ENCODE measurements around the gene ATP8A2. TPM values are rescaled to one million over a fixed set of nuclear protein-coding genes. Genes with fewer than 3 reads are reported as not detected.
"Not testable (repeated sequence)": the region's sequence is repeated elsewhere in the genome, so short reads cannot be mapped to it uniquely, and the experiment has no call there.

ATP8A2 gene
- total RNA-seq, 1 experiment from 2014 or later = not detected

DNA sequence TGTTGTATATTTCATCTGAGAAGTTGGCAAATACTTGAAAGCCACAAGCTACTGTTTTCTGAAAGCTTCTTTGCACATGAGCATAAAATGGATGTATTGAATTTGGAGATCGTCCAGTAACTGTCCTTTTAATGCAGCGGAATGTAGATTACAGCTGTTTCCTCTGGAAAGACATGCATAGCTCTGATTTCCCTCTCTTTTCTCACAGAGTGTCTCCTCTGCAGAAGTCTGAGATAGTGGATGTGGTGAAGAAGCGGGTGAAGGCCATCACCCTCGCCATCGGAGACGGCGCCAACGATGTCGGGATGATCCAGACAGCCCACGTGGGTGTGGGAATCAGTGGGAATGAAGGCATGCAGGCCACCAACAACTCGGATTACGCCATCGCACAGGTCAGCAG, 397.1 kb downstream of the ATP8A2 start:
- in situ Hi-C loops (cut with HindIII; ENCODE audit: low sequenced_read_pairs) = no loop called here
- no peak for DNase-seq (ENCODE audit: low spot score)

DNA sequence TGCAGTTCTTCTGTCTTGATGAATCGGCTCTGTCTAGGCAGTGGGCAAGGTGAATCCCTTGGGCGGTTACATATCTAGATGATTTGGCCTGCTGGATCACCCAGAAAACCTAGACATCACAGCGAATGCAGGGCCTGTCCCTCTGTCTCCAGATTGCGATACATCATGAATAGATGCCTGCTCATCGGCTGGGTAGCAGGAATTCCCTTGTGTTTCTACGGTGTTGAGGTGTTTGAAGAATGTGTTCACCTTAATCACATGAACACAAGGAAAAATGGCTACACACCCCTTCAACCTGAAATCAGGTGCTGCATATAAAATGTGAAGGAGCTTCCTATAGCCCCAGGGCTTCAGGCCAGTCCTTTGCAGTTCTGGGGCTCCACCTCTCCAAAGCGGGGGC, 398.8 kb downstream of the ATP8A2 start:
- in situ Hi-C loops (cut with HindIII; ENCODE audit: low sequenced_read_pairs) = no loop called here

DNA sequence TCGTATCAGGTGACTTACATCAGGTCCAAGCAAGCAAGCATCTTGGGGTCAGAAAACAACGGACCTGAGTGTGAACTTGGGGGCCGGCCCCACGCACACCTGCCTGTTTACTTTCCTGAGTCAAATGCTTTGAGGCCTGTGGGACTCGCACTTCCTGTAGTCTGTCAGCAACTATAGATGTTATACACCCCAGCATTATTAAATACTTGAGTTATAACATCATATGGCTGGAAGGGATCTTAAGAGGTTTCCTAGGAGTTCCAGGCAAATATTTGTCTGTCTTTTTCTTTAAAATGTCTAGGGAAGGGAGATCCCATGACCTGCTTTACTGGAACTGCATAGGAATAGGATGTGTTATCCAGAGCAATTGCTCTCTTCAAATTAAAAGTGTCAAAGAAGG, 399.4 kb downstream of the ATP8A2 start:
- no peak for DNase-seq (ENCODE audit: low spot score)

More for the DNA sequence above, 398.8 kb downstream of the ATP8A2 start:
- DNase-seq (ENCODE audit: low spot score) = no peak

DNA sequence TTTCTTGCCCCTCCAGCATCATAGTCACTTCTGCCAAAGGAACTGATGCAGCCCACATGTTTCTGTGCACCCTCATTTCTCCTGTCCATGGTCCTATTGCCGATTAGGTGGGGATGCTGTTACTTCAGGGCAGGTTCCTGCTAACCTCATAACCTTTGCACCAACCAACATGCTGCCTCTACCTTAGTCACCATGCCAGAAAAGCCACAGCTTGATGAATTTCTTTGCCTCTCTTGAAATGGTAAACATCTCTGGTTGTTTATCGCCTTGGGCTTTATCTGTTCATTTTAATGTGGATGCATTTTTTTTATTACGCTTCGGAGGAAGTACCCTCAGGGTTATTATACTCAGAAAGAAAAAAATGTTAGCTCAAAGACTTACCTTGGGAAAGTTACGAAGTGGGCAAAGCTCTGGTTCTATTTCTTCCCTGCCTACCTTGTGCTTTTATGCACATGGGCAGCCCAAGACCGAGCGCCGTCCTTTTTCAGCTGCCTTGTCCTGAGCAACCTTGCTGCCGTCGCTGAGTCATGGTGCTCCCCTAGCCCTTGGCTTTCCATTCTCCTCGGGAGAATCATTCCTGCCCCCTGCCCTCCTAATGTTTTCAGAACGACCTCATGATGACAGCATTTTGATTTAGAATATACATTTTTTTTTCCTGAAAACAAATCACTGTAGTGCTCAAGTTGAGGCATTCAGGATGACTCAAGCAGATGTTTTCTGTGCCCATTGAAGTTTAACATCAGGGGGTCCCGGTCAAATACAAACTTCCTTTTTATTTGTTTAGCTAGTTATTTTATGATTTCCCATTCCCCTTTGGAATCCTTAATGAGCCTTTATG, 400.1 kb downstream of the ATP8A2 start:
- no peak for DNase-seq (ENCODE audit: low spot score)
- in situ Hi-C loops (cut with HindIII; ENCODE audit: low sequenced_read_pairs) = no loop called here

More for the DNA sequence above, 399.4 kb downstream of the ATP8A2 start:
- in situ Hi-C loops (cut with HindIII; ENCODE audit: low sequenced_read_pairs) = no loop called here

DNA sequence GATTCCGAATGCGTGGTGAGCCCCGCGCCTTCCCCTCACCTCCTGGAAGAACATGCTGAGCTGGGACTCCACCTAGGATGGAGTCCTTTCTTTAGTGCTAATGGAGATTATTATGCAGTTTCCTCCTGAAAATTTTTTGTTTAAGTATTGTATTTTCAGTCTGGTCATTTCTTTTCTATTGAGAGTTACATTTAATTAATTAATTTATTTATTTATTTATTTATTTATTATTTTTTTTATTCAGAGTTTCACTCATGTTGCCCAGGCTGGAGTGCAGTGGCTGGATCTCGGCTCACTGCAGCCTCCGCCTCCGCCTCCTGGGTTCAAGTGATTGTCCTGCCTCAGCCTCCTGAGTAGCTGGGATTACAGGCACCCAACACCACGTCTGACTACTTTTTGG, 400.8 kb downstream of the ATP8A2 start:
- DNase-seq (ENCODE audit: low spot score); in situ Hi-C loops (cut with HindIII; ENCODE audit: low sequenced_read_pairs): not testable (repeated sequence)

DNA sequence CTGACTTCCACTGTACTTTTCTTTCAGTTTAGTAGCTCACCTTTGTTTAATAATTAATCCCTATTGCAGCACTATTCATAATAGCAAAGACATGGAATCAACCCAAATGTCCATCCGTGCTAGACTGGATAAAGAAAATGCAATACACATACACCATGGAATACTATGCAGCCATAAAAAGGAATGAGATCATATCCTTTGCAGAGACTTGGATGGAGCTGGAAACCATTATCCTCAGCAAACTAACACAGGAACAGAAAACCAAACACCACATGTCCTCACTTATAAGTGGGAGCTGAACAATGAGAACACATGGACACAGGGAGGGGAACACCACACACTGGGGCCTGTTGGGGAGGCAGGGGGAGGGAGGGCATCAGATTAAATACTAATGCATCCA, 402.3 kb downstream of the ATP8A2 start:
- DNase-seq (ENCODE audit: low spot score); in situ Hi-C loops (cut with HindIII; ENCODE audit: low sequenced_read_pairs): not testable (repeated sequence)

DNA sequence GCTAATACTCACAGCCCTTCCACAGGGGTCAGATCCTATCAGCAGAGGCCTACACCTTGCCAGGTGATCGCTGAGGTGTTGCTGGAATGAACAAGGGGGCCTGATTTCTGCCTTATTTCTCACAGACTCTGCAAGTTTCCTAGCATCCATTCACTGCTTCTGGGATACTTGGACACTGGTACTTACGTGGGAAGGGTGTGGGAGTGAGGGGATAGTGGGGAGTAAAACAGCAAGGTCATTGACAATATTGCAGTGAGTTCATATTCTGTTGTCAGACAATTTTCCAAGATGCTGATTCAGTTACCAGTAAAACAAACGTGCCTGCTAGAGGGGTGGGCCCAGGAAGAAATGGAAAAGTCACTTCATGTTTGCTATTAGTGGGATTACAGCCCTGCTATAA, 403.5 kb downstream of the ATP8A2 start:
- in situ Hi-C loops (cut with HindIII; ENCODE audit: low sequenced_read_pairs) = no loop called here
- no peak for DNase-seq (ENCODE audit: low spot score)

DNA sequence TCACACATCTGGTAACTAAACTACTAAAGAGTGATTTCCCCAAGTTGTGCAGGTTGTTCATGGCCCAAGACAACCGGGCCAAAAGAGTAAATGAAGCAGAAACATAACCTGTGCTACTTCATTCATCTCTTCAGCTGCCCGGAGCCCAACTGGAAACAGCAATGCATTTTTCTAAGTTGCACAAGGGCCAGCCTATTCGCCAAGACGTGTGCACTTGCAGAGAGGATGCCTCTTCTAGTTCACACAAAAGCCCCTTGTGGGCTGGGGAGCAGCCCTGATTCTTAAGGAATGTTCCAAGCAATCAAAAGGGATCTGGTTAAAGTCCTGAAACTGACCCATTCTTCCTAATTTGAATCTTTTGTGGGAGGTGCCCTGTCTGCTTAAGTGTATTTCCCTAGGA, 404.2 kb downstream of the ATP8A2 start:
- in situ Hi-C loops (cut with HindIII; ENCODE audit: low sequenced_read_pairs) = no loop called here
- no peak for DNase-seq (ENCODE audit: low spot score)

DNA sequence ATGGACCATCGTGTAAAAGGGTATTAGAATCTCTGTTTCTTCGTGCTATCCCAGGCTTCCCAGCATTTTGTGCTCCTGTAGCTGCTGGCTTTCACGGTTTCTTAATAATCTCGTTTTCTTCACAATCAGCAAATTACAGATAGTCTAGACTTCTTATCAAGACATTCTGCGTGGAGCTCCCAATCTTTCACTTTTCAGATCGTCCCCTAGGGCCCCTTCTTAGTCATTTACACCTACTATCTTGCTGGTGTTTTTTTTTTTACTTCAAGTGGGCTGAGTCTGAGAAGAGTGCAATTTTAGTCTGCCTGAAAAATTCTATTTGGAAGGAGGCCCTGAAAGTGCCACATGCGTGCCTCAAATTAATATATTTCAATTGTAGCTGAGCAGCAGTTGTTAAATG, 404.9 kb downstream of the ATP8A2 start:
- in situ Hi-C loops (cut with HindIII; ENCODE audit: low sequenced_read_pairs) = no loop called here
- no peak for DNase-seq (ENCODE audit: low spot score)

DNA sequence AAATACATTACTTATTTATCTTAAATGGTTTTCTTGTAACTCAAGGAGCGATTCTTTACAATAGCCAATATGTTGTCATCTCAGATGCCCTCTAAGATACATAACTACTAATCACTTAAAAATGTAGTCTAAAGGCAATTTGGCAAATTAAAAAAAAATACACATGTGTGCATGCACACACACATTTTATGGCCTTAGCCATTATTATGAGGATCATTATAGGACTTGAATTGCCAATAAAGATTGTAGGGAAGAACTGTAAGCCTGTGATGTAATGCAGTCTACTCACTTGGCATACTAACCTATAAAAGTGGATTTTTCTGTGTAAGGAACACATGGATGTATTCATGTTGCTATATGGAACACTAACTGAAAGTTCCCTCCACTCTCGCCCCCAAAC, 405.7 kb downstream of the ATP8A2 start:
- DNase-seq (ENCODE audit: low spot score) = no peak
- in situ Hi-C loops (cut with HindIII; ENCODE audit: low sequenced_read_pairs) = no loop called here

DNA sequence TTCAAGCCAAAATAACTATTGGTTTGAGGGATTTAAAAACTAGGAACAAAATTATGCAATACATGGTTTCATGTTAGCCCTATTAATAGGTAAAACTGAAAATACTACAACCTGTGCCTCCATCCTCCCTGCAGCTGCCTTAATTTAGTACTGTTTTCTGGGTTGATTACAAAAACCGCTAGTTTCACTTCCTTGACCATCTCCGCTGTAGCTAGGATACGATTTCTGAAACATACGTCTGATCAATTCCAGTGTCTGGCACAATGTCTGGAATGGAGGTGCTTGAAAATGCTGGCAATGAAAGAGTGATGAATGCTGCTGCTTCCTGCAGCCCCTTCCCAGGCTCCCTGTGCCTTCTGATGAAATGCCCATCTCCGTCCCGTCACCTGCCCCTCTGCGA, 406.6 kb downstream of the ATP8A2 start:
- DNase-seq (ENCODE audit: low spot score) = no peak
- in situ Hi-C loops (cut with HindIII; ENCODE audit: low sequenced_read_pairs) = no loop called here

DNA sequence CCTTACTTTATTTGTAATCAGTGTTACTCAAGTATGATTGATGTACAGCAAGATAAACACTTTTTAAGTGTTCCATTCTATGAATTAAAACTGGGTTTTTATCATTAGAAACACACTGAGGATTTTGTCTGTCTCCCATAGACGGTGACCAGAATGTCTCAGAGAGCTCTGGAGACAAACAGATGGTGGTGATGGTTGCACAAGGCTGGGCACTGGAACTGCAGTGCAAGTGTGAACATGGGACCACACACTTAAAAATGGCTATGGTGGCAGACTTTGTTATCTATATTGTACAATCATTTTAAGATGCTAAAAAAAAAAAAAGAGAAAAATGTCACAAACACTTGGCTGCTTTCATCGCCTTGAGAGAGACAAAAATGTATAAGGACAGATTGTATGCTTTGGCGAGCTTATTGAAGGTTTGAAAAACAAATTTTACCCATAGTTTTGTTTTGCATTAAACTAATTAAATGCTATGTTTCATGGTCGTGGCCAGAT, 407.1 kb downstream of the ATP8A2 start:
- in situ Hi-C loops (cut with HindIII; ENCODE audit: low sequenced_read_pairs) = no loop called here
- DNase-seq (ENCODE audit: low spot score) = no peak

DNA sequence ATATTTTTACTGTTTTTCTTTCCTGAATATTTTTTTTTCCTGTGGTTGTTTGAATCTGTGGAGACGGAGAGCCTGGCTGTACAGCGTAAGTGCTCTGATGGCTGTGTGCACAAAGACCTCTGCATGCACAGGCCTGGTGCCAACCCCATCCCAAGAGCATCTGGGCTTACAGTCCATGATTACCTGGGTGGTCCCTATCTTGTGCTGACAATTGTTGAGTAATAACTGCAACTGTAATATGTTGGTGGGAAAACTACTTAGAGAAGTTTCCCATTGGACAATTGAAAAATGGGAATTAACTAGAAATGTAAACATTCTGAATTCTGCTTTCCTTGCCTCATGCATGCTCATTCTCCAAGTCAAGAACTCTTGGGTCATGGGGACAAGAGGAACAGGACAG, 411.3 kb downstream of the ATP8A2 start:
- in situ Hi-C loops (cut with HindIII; ENCODE audit: low sequenced_read_pairs) = no loop called here
- no peak for DNase-seq (ENCODE audit: low spot score)

DNA sequence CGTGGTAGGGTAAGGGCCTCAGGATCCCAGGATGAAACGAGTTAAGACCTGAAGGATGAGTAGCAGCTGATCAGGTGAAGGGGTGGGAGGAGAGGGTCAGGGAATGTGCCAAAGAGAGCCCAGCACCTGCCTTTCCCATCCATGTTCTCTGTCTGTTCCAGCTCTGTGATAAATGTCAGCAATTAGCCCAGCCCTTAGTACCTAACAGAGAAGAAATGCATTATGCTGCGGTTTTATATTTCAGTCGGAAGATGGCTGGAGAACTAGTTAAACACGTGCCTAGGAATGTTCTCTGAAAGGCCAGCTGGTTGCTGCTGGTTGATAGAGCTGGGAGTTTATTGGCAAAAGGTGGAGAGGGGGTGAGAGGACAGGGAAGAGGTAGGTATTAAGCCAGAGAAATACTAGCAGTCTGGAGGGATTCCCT, 411.8 kb downstream of the ATP8A2 start:
- in situ Hi-C loops (cut with HindIII; ENCODE audit: low sequenced_read_pairs) = no loop called here
- no peak for DNase-seq (ENCODE audit: low spot score)

DNA sequence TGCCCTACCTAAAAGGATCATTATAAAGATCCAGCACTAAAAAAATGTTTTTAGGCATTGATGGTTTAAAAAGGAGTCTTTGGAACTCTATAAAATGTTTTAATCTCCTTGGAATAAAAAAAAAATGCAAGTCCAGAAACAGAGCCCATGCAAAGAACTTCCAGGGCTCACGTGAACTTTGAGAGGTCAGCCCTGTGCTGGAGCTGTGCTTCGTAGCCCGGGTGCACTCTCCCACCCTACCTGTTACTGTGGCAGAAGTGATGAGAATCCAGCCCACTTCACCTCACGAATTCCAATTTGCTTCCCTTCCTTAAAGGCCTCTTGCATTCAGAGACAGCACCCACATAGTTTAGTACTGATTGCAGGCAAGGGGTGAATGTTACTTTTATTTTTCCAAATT, 412.3 kb downstream of the ATP8A2 start:
- in situ Hi-C loops (cut with HindIII; ENCODE audit: low sequenced_read_pairs) = no loop called here
- no peak for DNase-seq (ENCODE audit: low spot score)

DNA sequence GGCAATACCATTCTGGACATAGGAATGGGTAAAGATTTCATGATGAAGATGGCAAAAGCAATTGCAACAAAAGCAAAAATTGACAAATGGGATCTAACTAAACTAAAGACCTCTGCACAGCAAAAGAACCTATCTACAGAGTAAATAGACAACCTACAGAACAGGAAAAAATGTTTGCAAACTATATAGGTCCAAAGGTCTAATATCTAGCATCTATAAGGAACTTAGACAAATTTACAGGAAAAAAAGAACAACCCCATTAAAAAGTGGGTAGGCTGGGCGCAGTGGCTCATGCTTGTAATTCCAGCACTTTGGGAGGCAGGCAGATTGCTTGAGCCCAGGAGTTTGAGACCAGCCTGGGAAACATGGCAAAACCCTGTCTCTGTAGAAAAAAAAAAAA, 418.4 kb downstream of the ATP8A2 start:
- in situ Hi-C loops (cut with HindIII; ENCODE audit: low sequenced_read_pairs); DNase-seq (ENCODE audit: low spot score): not testable (repeated sequence)

DNA sequence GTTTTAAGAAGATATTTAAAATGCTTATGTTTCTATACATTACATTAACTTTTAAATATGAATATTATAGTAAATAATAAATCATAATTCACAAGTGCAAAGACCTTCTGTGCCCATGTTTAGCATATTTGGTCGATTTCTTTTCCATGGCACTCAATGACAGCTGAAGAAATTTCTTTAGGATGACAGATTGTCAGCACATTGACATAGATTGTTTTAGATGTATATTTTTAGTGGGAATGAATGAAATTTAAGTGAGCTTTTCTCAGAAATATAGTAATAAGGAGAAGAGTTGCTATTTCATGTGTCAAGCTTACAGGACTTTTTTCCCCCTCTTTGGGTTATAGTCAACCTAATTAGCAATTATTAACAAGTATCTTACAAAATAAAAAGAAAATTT, 423.5 kb downstream of the ATP8A2 start:
- no peak for DNase-seq (ENCODE audit: low spot score)
- in situ Hi-C loops (cut with HindIII; ENCODE audit: low sequenced_read_pairs) = no loop called here

DNA sequence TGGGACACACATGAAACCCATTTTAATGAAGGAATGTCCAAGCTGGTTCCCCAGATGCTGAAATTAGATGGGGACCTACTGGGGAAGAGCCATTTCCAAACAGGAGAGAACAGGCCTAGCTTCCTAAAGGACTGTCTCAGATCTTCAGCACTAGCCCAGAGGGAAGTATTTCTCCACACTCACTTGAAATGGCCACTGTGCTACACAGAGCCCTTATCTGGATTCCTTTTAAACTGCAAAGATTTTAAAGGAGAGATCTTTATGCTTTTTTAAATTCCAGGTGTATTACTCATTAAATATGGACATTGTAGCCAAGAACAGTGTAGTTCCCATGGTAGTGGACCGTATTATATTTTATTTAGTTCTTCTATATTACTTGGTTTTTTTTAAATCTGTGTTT, 424.7 kb downstream of the ATP8A2 start:
- DNase-seq (ENCODE audit: low spot score) = no peak
- in situ Hi-C loops (cut with HindIII; ENCODE audit: low sequenced_read_pairs) = no loop called here

DNA sequence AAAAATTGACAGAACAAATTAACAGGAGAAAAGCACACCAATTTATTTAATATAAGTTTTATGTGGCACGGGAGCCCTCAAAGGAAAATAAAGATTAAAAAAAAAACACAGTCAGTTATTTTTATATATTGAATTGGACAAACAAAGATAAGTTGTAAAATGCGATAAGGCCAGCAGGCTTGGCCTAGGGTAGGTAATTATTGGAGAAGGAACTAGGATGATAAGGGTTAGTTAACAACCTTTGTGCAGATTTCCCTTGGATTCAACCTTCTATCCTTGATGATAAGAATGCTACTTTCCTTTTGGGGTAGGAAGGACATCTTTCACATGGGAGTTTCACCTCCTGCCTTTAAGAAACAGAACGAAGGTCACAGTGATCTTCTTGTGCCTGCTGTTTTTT, 427.2 kb downstream of the ATP8A2 start:
- in situ Hi-C loops (cut with HindIII; ENCODE audit: low sequenced_read_pairs) = no loop called here
- no peak for DNase-seq (ENCODE audit: low spot score)

DNA sequence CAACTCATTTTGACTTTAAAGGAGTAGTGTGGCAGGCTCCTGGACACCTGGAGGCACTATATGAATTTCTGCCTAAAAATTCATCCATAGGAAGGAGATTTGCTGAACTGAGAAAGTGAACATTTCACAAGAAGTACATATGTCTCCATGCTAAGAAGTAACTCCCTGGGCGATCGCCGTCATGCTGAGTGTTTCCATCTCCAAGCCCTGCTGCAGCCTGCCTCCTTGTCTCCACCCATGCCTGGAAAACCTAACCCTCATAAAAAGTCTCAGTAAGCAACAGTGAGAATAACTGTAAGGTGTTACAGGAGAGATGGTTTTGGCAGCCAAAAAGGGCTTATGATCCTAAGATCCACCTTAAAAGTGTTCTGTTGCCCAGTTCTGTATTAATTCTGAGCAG, 428.7 kb downstream of the ATP8A2 start:
- DNase-seq (ENCODE audit: low spot score) = no peak
- in situ Hi-C loops (cut with HindIII; ENCODE audit: low sequenced_read_pairs) = no loop called here

DNA sequence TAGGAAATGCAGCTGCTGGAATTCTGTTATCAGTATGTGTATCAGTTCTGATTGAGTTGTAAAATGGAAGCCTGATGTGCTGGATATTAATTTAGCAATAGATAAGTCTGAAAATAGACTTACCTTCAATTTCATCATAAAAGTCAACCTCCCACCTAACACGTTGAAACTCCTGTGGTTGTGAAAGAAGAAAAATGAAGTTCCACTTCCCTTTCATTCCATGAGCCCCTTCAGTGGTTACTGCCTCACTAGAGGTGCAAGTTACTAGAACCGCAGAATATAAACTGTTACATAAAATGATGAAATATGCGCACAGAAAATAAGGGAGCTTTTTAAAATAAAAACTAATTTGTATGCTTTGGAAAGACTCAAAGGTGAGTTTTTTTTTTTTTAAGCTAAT, 430.8 kb downstream of the ATP8A2 start:
- in situ Hi-C loops (cut with HindIII; ENCODE audit: low sequenced_read_pairs) = no loop called here
- DNase-seq (ENCODE audit: low spot score) = no peak
